NCI-H2107 treated with DMSO at 0.1 percent for 48 hours (cell line): Measurements from ENCODE around the gene NAALADL2.
A peak's percentile ranks its signal among the peaks of the same experiment; 100 is the strongest.
"Not testable (repeated sequence)": the region's sequence is repeated elsewhere in the genome, so short reads cannot be mapped to it uniquely, and the experiment has no call there.

Source experiments
- DNase-seq: peaks from one replicate; lab custom pipeline; 2025; ENCODE audit not compliant: unreplicated experiment; lab: John Stamatoyannopoulos, UW

Gene NAALADL2

GRCh38 chr3:175346573-175347356 is 487.6 kb downstream of the NAALADL2 start:
- DNase-seq: peak; percentile 69

- DNase-seq: no peak
Measured at GRCh38 chr3:175349168-175349567, 490.0 kb downstream of the NAALADL2 start.

- no peak for DNase-seq
Measured at GRCh38 chr3:175355801-175356335, 496.7 kb downstream of the NAALADL2 start.

- no peak for DNase-seq
Measured at GRCh38 chr3:175356899-175357324, 497.8 kb downstream of the NAALADL2 start.

GRCh38 chr3:175357758-175358157 is 498.6 kb downstream of the NAALADL2 start:
- DNase-seq: no peak

- no peak for DNase-seq
Measured at GRCh38 chr3:175358935-175359334, 499.8 kb downstream of the NAALADL2 start.

GRCh38 chr3:175370426-175370825 is 511.3 kb downstream of the NAALADL2 start:
- peak; percentile 37 for DNase-seq

GRCh38 chr3:175371187-175371586 is 512.1 kb downstream of the NAALADL2 start:
- not testable (repeated sequence) for DNase-seq

- no peak for DNase-seq
Measured at GRCh38 chr3:175374705-175375104, 515.6 kb downstream of the NAALADL2 start.

- DNase-seq: peak; percentile 96
Measured at GRCh38 chr3:175378348-175378747, 519.2 kb downstream of the NAALADL2 start.

GRCh38 chr3:175381685-175382084 is 522.6 kb downstream of the NAALADL2 start:
- DNase-seq: no peak

GRCh38 chr3:175383371-175383770 is 524.2 kb downstream of the NAALADL2 start:
- DNase-seq: no peak

- no peak for DNase-seq
Measured at GRCh38 chr3:175383813-175384212, 524.7 kb downstream of the NAALADL2 start.

GRCh38 chr3:175384569-175384968 is 525.4 kb downstream of the NAALADL2 start:
- no peak for DNase-seq

- DNase-seq: no peak
Measured at GRCh38 chr3:175386630-175387029, 527.5 kb downstream of the NAALADL2 start.

GRCh38 chr3:175389560-175389959 is 530.4 kb downstream of the NAALADL2 start:
- no peak for DNase-seq

GRCh38 chr3:175391601-175392000 is 532.5 kb downstream of the NAALADL2 start:
- no peak for DNase-seq

GRCh38 chr3:175392653-175393052 is 533.5 kb downstream of the NAALADL2 start:
- no peak for DNase-seq

GRCh38 chr3:175397372-175397771 is 538.2 kb downstream of the NAALADL2 start:
- DNase-seq: no peak

- DNase-seq: no peak
Measured at GRCh38 chr3:175398676-175399075, 539.5 kb downstream of the NAALADL2 start.

GRCh38 chr3:175399156-175399840 is 540.2 kb downstream of the NAALADL2 start:
- no peak for DNase-seq

- DNase-seq: no peak
Measured at GRCh38 chr3:175404027-175404426, 544.9 kb downstream of the NAALADL2 start.
